GM12801 (cell line): Measurements from ENCODE around the gene TENM4.

Experiments used
- TF ChIP-seq, protein P1 (sequence below): IDR thresholded peaks from one replicate; pipeline ENCODE4 v1.5.1; 2011; ENCODE audit warnings: control low read depth; ENCODE audit not compliant: insufficient read length; ENCODE audit errors: extremely low read depth

The TENM4 gene

DNA sequence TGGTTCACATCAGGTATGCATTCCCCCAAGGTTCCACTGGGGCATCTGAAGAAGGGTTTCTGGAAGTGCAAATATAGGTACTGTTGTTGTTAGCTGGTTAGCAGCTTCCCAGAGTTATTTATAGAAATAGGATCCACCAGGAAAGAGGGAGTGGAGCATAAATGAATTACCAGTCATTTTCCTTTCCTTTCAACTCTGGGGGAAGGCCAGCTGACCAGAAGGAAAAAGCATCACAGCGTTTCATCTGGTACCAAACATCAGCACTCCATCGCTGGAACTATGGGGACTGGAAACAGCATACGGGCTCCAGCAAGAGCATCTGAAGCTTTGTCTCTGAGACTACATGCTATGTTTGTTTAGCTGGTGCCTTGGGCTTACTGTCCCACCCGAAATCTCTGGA, 487.9 kb downstream of the TENM4 start:
- TF ChIP-seq, protein P1, sequence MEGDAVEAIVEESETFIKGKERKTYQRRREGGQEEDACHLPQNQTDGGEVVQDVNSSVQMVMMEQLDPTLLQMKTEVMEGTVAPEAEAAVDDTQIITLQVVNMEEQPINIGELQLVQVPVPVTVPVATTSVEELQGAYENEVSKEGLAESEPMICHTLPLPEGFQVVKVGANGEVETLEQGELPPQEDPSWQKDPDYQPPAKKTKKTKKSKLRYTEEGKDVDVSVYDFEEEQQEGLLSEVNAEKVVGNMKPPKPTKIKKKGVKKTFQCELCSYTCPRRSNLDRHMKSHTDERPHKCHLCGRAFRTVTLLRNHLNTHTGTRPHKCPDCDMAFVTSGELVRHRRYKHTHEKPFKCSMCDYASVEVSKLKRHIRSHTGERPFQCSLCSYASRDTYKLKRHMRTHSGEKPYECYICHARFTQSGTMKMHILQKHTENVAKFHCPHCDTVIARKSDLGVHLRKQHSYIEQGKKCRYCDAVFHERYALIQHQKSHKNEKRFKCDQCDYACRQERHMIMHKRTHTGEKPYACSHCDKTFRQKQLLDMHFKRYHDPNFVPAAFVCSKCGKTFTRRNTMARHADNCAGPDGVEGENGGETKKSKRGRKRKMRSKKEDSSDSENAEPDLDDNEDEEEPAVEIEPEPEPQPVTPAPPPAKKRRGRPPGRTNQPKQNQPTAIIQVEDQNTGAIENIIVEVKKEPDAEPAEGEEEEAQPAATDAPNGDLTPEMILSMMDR = no peak

DNA sequence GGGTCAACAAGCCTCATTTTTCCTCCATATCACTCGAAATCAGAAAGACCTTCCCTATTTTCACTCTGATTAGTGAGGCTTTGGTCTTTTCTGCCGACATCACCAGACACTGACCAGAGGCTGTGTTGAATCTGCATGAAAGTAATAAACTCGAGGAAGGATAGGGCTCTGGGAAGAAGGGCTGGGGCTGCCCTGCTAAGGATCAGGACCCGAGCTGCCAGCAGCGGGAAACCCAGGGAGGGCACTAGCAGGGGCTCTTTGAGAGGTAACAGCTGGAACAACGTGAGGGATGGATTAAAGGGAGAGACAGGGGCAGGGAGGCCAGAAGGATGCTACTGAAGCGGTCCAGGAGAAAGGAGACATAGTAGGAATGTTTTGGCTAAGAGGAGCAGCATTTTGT, 488.7 kb downstream of the TENM4 start:
- TF ChIP-seq, protein P1 = no peak

DNA sequence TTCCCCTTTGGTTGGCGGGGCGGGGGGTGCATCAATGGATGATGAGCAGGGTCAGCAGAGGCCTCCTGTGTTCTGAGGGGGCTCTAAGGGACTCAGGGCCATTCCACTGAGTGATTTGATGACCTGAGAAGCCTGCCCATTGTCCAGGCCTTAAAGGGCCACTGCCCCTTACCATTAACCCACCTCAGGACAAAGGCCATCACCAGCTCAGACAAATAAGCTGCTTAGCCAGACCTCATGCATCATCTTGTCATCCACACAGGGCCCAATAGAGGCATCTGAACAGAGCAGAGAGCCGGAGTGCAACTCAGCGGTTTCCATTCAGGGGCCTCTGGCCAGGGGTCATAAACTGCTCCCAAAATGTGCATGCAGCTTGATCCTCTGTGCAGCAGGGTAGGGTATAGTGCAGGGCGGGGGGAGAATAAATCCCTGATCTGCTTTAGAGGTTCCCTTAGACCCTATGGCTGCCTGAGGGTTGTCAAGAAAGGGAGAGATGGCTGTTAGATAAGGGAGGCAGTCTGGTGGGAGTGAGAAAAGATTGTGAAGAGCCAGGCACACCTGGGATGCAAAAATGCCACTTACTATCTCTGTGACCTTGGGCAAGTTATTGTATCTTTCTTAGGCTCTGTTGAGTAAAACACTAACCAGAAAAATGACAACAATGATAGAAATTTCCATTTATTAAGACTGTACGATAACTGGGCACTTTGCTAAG, 490.7 kb downstream of the TENM4 start:
- TF ChIP-seq, protein P1 = no peak

DNA sequence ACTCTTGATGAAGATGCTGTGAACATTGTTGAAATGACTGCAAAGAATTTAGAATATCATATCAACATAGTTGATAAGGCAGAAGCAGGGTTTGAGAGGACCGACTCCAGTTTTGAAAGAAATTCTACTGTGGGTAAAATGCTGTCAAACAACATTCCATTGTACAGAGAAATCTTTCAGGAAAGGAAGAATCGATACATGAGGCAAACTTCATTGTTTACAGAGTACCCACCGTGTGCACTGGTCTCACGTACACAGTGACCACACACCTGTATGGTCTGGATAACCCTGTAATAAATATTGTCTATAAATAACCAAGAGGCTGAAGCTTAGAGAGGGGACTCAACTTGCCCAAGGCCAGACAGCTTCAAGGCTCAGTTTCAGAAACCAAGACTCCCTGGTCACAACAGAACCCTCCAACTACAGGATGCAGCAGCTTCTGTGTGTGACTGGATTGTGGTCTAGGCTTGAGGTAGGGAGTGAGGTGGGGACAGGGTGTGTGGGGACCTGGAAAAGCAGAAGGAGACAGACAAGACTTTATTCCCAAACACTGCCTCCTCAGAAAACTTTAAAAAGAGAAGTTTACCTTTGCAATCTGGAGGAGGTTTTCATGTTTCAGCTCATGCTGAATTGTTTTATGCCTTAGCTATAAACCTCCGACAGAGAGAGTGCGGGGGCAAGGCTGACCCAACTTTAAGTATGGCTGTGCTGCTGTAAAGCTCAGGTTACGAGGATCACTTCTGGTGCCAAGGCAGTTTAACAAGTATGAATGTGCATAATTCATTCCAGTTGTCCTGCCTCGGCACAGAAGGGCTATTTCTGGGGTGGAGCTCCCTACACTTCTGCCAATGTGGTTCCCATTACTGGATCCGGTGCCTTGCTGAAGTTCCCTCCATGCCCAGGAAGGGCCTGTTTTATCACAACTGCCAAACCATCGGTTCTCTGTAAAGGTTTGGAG, 493.6 kb downstream of the TENM4 start:
- TF ChIP-seq, protein P1 = no peak

DNA sequence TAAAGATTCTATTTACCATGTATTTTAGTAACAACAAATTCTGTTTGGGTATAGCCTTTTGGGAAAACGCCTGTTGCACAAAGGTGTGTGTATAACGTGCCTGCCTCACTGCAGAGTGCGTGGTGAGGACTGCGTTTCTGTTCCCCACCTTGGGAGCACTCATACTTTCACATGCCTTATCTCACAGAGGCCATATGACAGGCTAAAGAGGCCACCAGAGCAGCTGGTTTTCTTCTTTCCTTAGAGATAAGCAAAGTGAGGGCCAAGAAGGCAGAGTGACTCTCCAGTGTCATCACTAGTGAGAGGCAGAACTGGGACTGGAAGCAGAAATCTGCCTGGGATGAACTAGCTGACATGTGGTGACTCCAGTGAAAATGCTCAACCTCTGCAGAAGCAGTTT, 497.0 kb downstream of the TENM4 start:
- TF ChIP-seq, protein P1 = no peak

DNA sequence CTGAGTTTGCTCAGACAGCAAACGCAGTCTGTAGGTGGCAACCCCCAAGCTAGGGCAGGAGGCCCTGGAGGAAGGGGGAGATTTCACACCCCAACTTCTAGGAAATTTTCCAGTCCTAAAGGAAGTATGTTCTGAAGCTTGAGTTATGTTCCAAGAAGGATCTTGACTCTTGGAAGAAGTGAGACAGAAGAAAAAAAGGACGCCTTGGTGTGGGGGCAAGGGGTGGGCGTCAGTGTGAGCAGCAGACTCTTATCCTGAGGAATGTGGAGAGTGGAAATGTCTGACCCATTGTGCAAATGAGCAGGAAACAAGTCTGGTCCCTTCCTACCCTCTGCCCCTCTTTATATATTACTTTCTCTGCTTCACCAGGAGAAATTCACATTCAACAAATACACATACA, 497.7 kb downstream of the TENM4 start:
- TF ChIP-seq, protein P1 = no peak

DNA sequence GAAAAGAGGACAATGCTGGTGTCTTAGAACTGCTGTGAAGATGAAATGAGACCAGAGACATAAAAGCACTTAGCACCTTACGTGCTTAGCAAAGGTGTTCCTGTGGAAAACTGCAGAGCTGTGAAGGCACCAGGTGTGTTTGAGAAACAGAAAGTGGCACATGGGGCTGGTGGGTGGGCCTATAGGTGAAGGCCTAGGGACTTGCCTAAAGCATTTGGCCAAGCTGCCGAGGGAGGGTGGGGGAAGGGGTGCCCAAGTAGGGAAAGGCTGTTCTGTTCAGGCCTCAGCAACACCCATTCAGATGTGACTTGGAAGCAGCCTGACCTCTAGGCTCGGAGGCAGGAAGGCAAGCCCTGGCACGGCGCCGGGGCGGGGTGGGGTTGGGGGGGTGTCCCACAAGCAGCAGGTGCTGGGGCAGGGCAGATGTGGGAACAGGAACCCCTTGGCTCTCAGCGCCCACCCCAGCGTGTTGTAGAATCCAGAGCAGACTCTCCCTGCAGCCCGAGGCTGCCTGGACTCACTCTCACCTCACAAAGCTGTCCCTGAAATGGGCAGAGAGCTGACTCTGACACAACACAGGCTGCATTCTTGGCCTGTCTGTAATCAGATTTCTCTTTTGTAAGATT, 499.5 kb downstream of the TENM4 start:
- TF ChIP-seq, protein P1 = no peak
